Fibroblast of lung (primary cell): Measurements from ENCODE around the gene ZC3H12C. TPM values are rescaled to one million over a fixed set of nuclear protein-coding genes. Genes with fewer than 3 reads are reported as not detected.

Source experiments
- DNase-seq, 2 donors: peaks; one replicate each; pipeline versions ENCODE4 v3.0.0 to v3.0.0-alpha.2; 2010; ENCODE audit warnings: low read depth in 2 of 2
- H2AFZ ChIP-seq: 2 replicates; pipeline ENCODE4 v1.5.1; 2012; ENCODE audit warnings: low read length, control low read depth, inconsistent platforms
- H3K27ac ChIP-seq: 2 replicates; pipeline ENCODE4 v1.5.1; 2011; ENCODE audit warnings: low read length, control low read depth; ENCODE audit not compliant: insufficient read depth
- H3K27me3 ChIP-seq: 2 replicates; pipeline ENCODE4 v1.5.1; 2011; ENCODE audit warnings: mild to moderate bottlenecking, low read length; ENCODE audit not compliant: control insufficient read depth, insufficient read depth
- H3K36me3 ChIP-seq: 2 replicates; pipeline ENCODE4 v1.5.1; 2011; ENCODE audit warnings: low read length; ENCODE audit not compliant: control insufficient read depth, insufficient read depth
- H3K4me1 ChIP-seq: 2 replicates; pipeline ENCODE4 v1.5.1; 2011; ENCODE audit warnings: low read length; ENCODE audit not compliant: control insufficient read depth, insufficient read depth; ENCODE audit errors: extremely low read depth
- H3K4me2 ChIP-seq: 2 replicates; pipeline ENCODE4 v1.5.1; 2011; ENCODE audit warnings: low read length, control low read depth; ENCODE audit not compliant: insufficient read depth; ENCODE audit errors: extremely low read depth
- H3K4me3 ChIP-seq, 4 experiments: fragments of 200-600 bp in 1 of 4; sonication (generic) in 1 of 4; replicated peaks in 1 of 4; 2 replicates each; pipeline ENCODE4 v1.5.1; 2011 to 2016; ENCODE audit warnings: low read length in 4 of 4, low read depth in 3 of 4, mild to moderate bottlenecking in 3 of 4, control low read depth in 2 of 4, inconsistent platforms in 1 of 4, mixed read lengths in 1 of 4; ENCODE audit not compliant: insufficient read depth in 1 of 4; ENCODE audit errors: control extremely low read depth in 1 of 4
- H3K79me2 ChIP-seq: 2 replicates; pipeline ENCODE4 v1.5.1; 2012; ENCODE audit warnings: mild to moderate bottlenecking, low read length, inconsistent platforms; ENCODE audit not compliant: control insufficient read depth, insufficient read depth
- H3K9ac ChIP-seq: 2 replicates; pipeline ENCODE4 v1.5.1; 2011; ENCODE audit warnings: mild to moderate bottlenecking, low read length, control low read depth; ENCODE audit not compliant: insufficient read depth
- H3K9me3 ChIP-seq: 2 replicates; pipeline ENCODE4 v1.5.1; 2012; ENCODE audit warnings: low read depth, low read length; ENCODE audit not compliant: control insufficient read depth, insufficient read depth
- H4K20me1 ChIP-seq: 2 replicates; pipeline ENCODE4 v1.5.1; 2011; ENCODE audit warnings: low read length; ENCODE audit not compliant: control insufficient read depth, insufficient read depth; ENCODE audit errors: extremely low read depth
- CTCF ChIP-seq, 2 donors: IDR thresholded peaks in 1 of 2; conservative IDR thresholded peaks in 1 of 2; 1 replicate in 1 of 2; 2 replicates in 1 of 2; pipeline ENCODE4 v1.5.1; 2011 to 2012; ENCODE audit warnings: low read length in 2 of 2, control low read depth in 1 of 2, inconsistent platforms in 1 of 2, low read depth in 1 of 2, mild to moderate bottlenecking in 1 of 2
- EZH2 ChIP-seq: IDR thresholded peaks from 2 replicates; pipeline ENCODE4 v1.5.1; 2012; ENCODE audit warnings: low read length, control low read depth, mild to moderate bottlenecking; ENCODE audit errors: missing control alignments
- polyA plus RNA-seq, 2 donors: library from polyadenylated mRNA; depleted of rRNA in 1 of 2; stranded (reverse) in 1 of 2; unstranded in 1 of 2; fragments of >200 nt; gene quantifications; 2 replicates each; pipeline ENCODE4 v1.2.1, GENCODE V29; 2011 to 2012; ENCODE audit warnings: missing spikeins in 1 of 2
- total RNA-seq: library from RNA; depleted of rRNA; stranded (reverse); fragments of >200 nt; gene quantifications from 2 replicates; pipeline ENCODE4 v1.2.1, GENCODE V29; 2014

Gene ZC3H12C
- total and polyA plus RNA-seq, 2 donors (not counting 1 experiment from before 2014, with no cell fraction given): 7.2 to 10.1 TPM

- DNase-seq: peak; percentile 79 to 81
- Histone ChIP-seq H3K79me2 (no peaks in the 10 kb centered on the region), H3K4me2 (peak overlapping the region; percentile 38), H3K4me1 (peaks cover 4% of the 10 kb centered on the region), H3K9me3 (no peaks in the 10 kb centered on the region), H2AFZ (peak overlapping the region; percentile 29), H4K20me1 (no peaks in the 10 kb centered on the region), H3K4me3 (peak overlapping the region in 1 of 4 experiments; percentile 23), H3K9ac (no peak overlapping the region), H3K36me3 (no peaks in the 10 kb centered on the region), H3K27me3 (no peaks in the 10 kb centered on the region), H3K27ac (no peak overlapping the region)
- TF ChIP-seq CTCF (conservative IDR thresholded peaks at IDR 0.05 in 1 of 2, IDR thresholded peaks at IDR 0.05 in 1 of 2; ENCODE audit: low read depth in 1 of 2, low read length in 2 of 2) (peak; percentile 78 to 94), EZH2 (no peak)
These were observed 80.8 kb downstream of the ZC3H12C start for GRCh38 chr11:110173811-110174644.

GRCh38 chr11:110174645-110175310, 81.6 kb downstream of the ZC3H12C start:
- no peaks in the 10 kb centered on the region for H3K9me3 ChIP-seq
- DNase-seq: peak; percentile 34 to 81
- H3K9ac ChIP-seq: no peak overlapping the region
- H3K4me1 ChIP-seq: peaks cover 4% of the 10 kb centered on the region
- H3K27ac ChIP-seq: no peak overlapping the region
- H3K4me2 ChIP-seq: no peak overlapping the region
- no peaks in the 10 kb centered on the region for H3K27me3 ChIP-seq
- no peaks in the 10 kb centered on the region for H3K36me3 ChIP-seq
- H4K20me1 ChIP-seq: no peaks in the 10 kb centered on the region
- H3K79me2 ChIP-seq: no peaks in the 10 kb centered on the region
- TF ChIP-seq CTCF (conservative IDR thresholded peaks at IDR 0.05 in 1 of 2, IDR thresholded peaks at IDR 0.05 in 1 of 2; ENCODE audit: low read depth in 1 of 2, low read length in 2 of 2) (no peak), EZH2 (no peak)
- no peak overlapping the region for H3K4me3 ChIP-seq
- no peak overlapping the region for H2AFZ ChIP-seq

GRCh38 chr11:110176366-110177085, 83.3 kb downstream of the ZC3H12C start:
- TF ChIP-seq EZH2 (no peak), CTCF (conservative IDR thresholded peaks at IDR 0.05 in 1 of 2, IDR thresholded peaks at IDR 0.05 in 1 of 2; ENCODE audit: low read depth in 1 of 2, low read length in 2 of 2) (no peak)
- Histone ChIP-seq H3K4me1 (peaks cover 4% of the 10 kb centered on the region), H3K27me3 (no peaks in the 10 kb centered on the region), H2AFZ (no peak overlapping the region), H3K4me3 (no peak overlapping the region), H3K79me2 (no peaks in the 10 kb centered on the region), H3K9me3 (no peaks in the 10 kb centered on the region), H3K9ac (no peak overlapping the region), H3K4me2 (no peak overlapping the region), H4K20me1 (no peaks in the 10 kb centered on the region), H3K36me3 (no peaks in the 10 kb centered on the region), H3K27ac (no peak overlapping the region)
- peak; percentile 20 to 52 for DNase-seq
